PC-9 (cell line): ENCODE measurements around the gene SRP9.

Experiments used
- EZH2 ChIP-seq: fragments of 200-600 bp; sonication (generic); IDR thresholded peaks from 2 replicates; pipeline ENCODE4 v1.8.0; 2017; ENCODE audit warnings: antibody characterized with exemption, low read depth
- TF ChIP-seq, protein P1 (sequence below): fragments of 200-600 bp; sonication (generic); conservative IDR thresholded peaks from 2 replicates; pipeline ENCODE4 v1.6.1; 2017; ENCODE audit warnings: mixed run types, antibody characterized with exemption, mild to moderate bottlenecking, moderate library complexity

GRCh38 chr1:225825078-225825477 lies 47.5 kb downstream of the SRP9 start:
- TF ChIP-seq, protein P1, sequence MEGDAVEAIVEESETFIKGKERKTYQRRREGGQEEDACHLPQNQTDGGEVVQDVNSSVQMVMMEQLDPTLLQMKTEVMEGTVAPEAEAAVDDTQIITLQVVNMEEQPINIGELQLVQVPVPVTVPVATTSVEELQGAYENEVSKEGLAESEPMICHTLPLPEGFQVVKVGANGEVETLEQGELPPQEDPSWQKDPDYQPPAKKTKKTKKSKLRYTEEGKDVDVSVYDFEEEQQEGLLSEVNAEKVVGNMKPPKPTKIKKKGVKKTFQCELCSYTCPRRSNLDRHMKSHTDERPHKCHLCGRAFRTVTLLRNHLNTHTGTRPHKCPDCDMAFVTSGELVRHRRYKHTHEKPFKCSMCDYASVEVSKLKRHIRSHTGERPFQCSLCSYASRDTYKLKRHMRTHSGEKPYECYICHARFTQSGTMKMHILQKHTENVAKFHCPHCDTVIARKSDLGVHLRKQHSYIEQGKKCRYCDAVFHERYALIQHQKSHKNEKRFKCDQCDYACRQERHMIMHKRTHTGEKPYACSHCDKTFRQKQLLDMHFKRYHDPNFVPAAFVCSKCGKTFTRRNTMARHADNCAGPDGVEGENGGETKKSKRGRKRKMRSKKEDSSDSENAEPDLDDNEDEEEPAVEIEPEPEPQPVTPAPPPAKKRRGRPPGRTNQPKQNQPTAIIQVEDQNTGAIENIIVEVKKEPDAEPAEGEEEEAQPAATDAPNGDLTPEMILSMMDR, result no peak
- no peak for TF ChIP-seq EZH2
